Aorta (tissue), 5 donors: ENCODE results near the gene ESR1. TPM values are rescaled to one million over a fixed set of nuclear protein-coding genes. Genes with fewer than 3 reads are reported as not detected.

Experiments used
- ATAC-seq: fragments of 200-7000 bp; cut with Tn5 transposase; one replicate; pipeline ENCODE4 v1.9.1; 2022; ENCODE audit warnings: moderate library complexity; ENCODE audit not compliant: low FRiP score
- DNase-seq, 2 donors: peaks; one replicate each; pipeline ENCODE4 v3.0.0-alpha.2; 2020
- H3K27ac ChIP-seq, 2 donors: one replicate each; pipeline ENCODE4 v1.5.1; 2013; ENCODE audit warnings: low read length in 2 of 2, mild to moderate bottlenecking in 2 of 2, moderate library complexity in 2 of 2, control low read depth in 1 of 2, inconsistent platforms in 1 of 2, low read depth in 1 of 2
- H3K27me3 ChIP-seq, 2 donors: one replicate each; pipeline ENCODE4 v1.6.1; 2013; ENCODE audit warnings: control low read depth in 1 of 2, low read length in 1 of 2, mild to moderate bottlenecking in 1 of 2, moderate library complexity in 1 of 2; ENCODE audit not compliant: insufficient read depth in 2 of 2, control insufficient read depth in 1 of 2
- H3K36me3 ChIP-seq, 2 donors: one replicate each; pipeline ENCODE4 v1.6.1; 2013; ENCODE audit warnings: control low read depth in 1 of 2, low read length in 1 of 2, mild to moderate bottlenecking in 1 of 2; ENCODE audit not compliant: insufficient read depth in 2 of 2, control insufficient read depth in 1 of 2
- H3K4me1 ChIP-seq, 2 donors: one replicate each; pipeline ENCODE4 v1.6.1; 2013; ENCODE audit warnings: low read length in 2 of 2, control low read depth in 1 of 2, mild to moderate bottlenecking in 1 of 2, moderate library complexity in 1 of 2; ENCODE audit not compliant: insufficient read depth in 2 of 2, control insufficient read depth in 1 of 2
- H3K4me3 ChIP-seq, 2 donors: one replicate each; pipeline ENCODE4 v1.5.1; 2013; ENCODE audit warnings: low read length in 2 of 2, control low read depth in 1 of 2, mild to moderate bottlenecking in 1 of 2
- H3K9me3 ChIP-seq: one replicate; pipeline ENCODE4 v1.6.1; 2013; ENCODE audit warnings: mild to moderate bottlenecking, low read length; ENCODE audit not compliant: control insufficient read depth
- WGBS, 2 donors: extraction: QIAGEN DNeasy Blood & Tissue Kit; methylation state at CpG; one replicate each; pipeline ENCODE4 v1.1.7; 2013; 5-methylcytosine and 5-hydroxymethylcytosine counted together
- intact Hi-C, 2 donors: fragments of 100-400 bp; cut with DNase I; formaldehyde crosslinking; loops; one replicate each; pipeline versions ENCODE4 v1.14.2 to v1.15.0; 2022
- polyA plus RNA-seq, 2 donors: library from polyadenylated mRNA; stranded (reverse); fragments of 200-250 nt; gene quantifications; one replicate each; pipeline ENCODE4 v1.2.3, GENCODE V29; 2013
- total RNA-seq, 2 donors: library from RNA; stranded (reverse); fragmentation: NEBNext Ultra II Directional; extraction: Animal tissue kit (Norgen Biotek cat#: 25700); gene quantifications; one replicate each; pipeline ENCODE4 v1.2.1, GENCODE V29; 2021
- donor health status: healthy with polysubstance abuse.
- donor health status: Bipolar disorder and iron deficiency.
- donor health status: DM: no; HTN: no; CAD: no.
- donor health status: DM: no; HTN: no; CAD: no.
- donor health status: DM: yes; HTN: yes; CAD: no.

ESR1 gene
- total and polyA plus RNA-seq, 4 donors = 0.13 to 12.3 (median 2.8) TPM

GRCh38 chr6:152148412-152148811 lies 340.9 kb downstream of the ESR1 start:
- intact Hi-C loops = no loop called here
- ATAC-seq = no peak
- Histone ChIP-seq H3K9me3 (no peaks in the 10 kb centered on the region), H3K27me3 (no peaks in the 10 kb centered on the region), H3K27ac (no peak overlapping the region), H3K36me3 (peaks cover 3 to 11% of the 10 kb centered on the region in 2 donors), H3K4me1 (no peaks in the 10 kb centered on the region), H3K4me3 (no peak overlapping the region)
- 94 to 100% methylated on average over 1 of the region's 1 CpG for WGBS, 2 donors
- no peak for DNase-seq

DNA sequence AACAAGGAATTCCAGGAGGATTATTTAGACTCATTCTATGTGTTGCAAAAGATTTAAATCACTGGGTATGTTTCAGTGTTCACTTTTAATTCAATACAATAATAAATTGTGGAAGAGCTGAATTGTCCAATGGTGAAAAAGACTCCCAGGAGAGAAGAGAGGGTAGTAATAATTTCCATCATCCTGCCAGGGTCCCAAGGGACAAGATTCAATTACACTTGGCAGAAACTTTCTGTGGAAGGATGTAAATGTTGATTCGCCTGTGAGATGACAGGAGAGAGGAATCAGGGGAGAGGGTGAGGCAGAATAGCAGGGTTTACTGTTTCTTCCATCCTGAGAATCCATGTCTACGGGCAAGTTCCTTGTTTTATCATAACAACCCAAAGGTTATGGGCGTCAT lies 342.7 kb downstream of the ESR1 start:
- intact Hi-C loops = loop anchor here in 1 of 2 donors (10.0 kb wide), 1 partner anchor 115 kb away; no protein-coding TSS in a partner anchor
- ATAC-seq (no peak), DNase-seq (no peak)
- Histone ChIP-seq H3K27me3 (no peaks in the 10 kb centered on the region), H3K27ac (no peak overlapping the region), H3K36me3 (peaks cover 3 to 11% of the 10 kb centered on the region in 2 donors), H3K4me1 (no peaks in the 10 kb centered on the region), H3K4me3 (no peak overlapping the region), H3K9me3 (no peaks in the 10 kb centered on the region)
- WGBS, 2 donors = 56 to 72% methylated on average over 3 of the region's 3 CpGs

GRCh38 chr6:152151920-152152319 lies 344.4 kb downstream of the ESR1 start:
- H3K27me3 ChIP-seq = no peaks in the 10 kb centered on the region
- H3K27ac ChIP-seq = no peak overlapping the region
- H3K9me3 ChIP-seq = no peaks in the 10 kb centered on the region
- WGBS, 2 donors = 79 to 83% methylated on average over 13 of the region's 13 CpGs
- no peak for DNase-seq
- peaks cover 0 to 12% of the 10 kb centered on the region in 2 donors for H3K36me3 ChIP-seq
- ATAC-seq = peak; percentile 13
- H3K4me3 ChIP-seq = no peak overlapping the region
- intact Hi-C loops = loop anchor here in 1 of 2 donors (10.0 kb wide), 1 partner anchor 113 kb away; no protein-coding TSS in a partner anchor
- H3K4me1 ChIP-seq = no peaks in the 10 kb centered on the region

DNA sequence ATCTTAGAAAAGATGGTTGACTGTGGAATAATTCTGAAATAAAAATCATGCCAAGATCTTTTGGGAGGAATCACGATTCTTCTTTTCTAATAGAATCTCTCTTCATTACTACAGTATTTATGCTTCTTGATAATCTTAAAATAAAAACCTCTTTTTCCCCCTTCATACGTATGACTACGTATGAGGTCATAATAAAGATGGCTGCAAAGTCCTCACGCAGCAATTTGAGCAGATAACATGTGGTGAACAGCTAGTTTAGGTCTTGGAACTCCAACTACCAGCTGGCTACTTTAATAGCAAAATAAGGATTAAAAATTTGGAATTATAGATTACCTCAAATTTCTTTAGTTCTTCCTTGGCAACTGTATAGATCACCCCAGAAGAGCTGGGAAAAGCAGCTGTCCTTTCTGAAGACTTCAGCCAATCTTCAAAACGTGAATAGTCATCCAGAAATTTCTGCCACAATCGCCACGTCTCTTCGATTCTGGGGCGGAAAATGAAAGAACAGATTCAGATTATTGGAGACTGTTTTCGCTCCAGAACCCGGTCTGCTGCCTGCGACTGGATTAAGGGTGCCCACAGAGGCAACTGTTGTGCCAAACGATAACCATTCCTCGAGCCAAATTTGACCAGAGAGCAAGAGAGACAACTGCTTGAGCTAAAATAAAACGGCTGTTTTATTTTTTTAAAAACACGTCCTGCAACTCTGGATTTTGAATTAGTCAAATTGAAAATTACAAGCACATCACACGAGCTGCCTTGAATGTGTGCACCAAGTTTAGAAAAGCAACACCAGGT lies 347.3 kb downstream of the ESR1 start:
- Histone ChIP-seq H3K4me1 (no peaks in the 10 kb centered on the region), H3K27me3 (no peaks in the 10 kb centered on the region), H3K9me3 (no peaks in the 10 kb centered on the region), H3K4me3 (no peak overlapping the region), H3K27ac (no peak overlapping the region), H3K36me3 (peaks cover 0 to 9% of the 10 kb centered on the region in 2 donors)
- ATAC-seq = no peak
- 85% methylated on average over 17 of the region's 17 CpGs for WGBS, 2 donors
- DNase-seq = no peak
- intact Hi-C loops = loop anchor here in 1 of 2 donors (10.0 kb wide), 1 partner anchor 110 kb away; no protein-coding TSS in a partner anchor

GRCh38 chr6:152155792-152156191 lies 348.3 kb downstream of the ESR1 start:
- intact Hi-C loops = loop anchor here in 1 of 2 donors (10.0 kb wide), 1 partner anchor 109 kb away; no protein-coding TSS in a partner anchor
- no peak for ATAC-seq

DNA sequence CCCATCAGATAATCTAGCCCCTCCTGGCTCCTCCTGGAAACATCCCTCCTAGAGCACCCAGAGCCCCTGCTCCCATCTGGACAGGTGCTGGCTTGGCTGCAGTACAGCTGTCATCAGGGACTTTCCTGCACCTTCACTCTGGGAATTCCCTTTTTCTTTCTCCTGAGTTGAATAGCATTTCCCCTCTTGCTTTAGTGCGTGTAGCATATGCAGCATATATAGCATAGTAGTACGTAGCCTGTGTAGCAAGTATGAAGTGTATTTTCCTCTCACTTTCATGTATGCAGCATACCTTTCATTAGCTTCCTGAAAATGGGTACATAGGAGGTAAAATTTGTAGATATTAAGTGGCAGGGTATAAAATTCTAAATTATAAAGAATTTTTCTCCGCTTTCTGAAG lies 352.9 kb downstream of the ESR1 start:
- H3K27ac ChIP-seq = no peak overlapping the region
- DNase-seq (no peak), ATAC-seq (no peak)
- intact Hi-C loops = no loop called here
- no peaks in the 10 kb centered on the region for H3K4me1 ChIP-seq
- no peaks in the 10 kb centered on the region for H3K27me3 ChIP-seq
- WGBS, 2 donors = 93 to 98% methylated on average over 3 of the region's 3 CpGs
- no peak overlapping the region for H3K4me3 ChIP-seq
- no peaks in the 10 kb centered on the region for H3K9me3 ChIP-seq
- H3K36me3 ChIP-seq = peaks cover 0 to 12% of the 10 kb centered on the region in 2 donors

More at GRCh38 chr6:152155792-152156191, 348.3 kb downstream of the ESR1 start:
- no peaks in the 10 kb centered on the region for H3K4me1 ChIP-seq
- H3K4me3 ChIP-seq = no peak overlapping the region
- no peak for DNase-seq
- H3K36me3 ChIP-seq = peaks cover 0 to 12% of the 10 kb centered on the region in 2 donors
- H3K27ac ChIP-seq = no peak overlapping the region
- WGBS, 2 donors = 83 to 89% methylated on average over 8 of the region's 8 CpGs
- H3K9me3 ChIP-seq = no peaks in the 10 kb centered on the region
- no peaks in the 10 kb centered on the region for H3K27me3 ChIP-seq

GRCh38 chr6:152161501-152161900 lies 354.0 kb downstream of the ESR1 start:
- Histone ChIP-seq H3K4me1 (peaks cover 0 to 2% of the 10 kb centered on the region in 2 donors), H3K4me3 (no peak overlapping the region), H3K36me3 (peaks cover 0 to 9% of the 10 kb centered on the region in 2 donors), H3K27me3 (no peaks in the 10 kb centered on the region), H3K27ac (no peak overlapping the region), H3K9me3 (no peaks in the 10 kb centered on the region)
- no peak for DNase-seq
- no peak for ATAC-seq
- intact Hi-C loops = no loop called here

GRCh38 chr6:152164957-152165356 lies 357.5 kb downstream of the ESR1 start:
- H3K4me1 ChIP-seq = peaks cover 0 to 7% of the 10 kb centered on the region in 2 donors
- ATAC-seq = no peak
- no peak overlapping the region for H3K4me3 ChIP-seq
- H3K9me3 ChIP-seq = no peaks in the 10 kb centered on the region
- no peaks in the 10 kb centered on the region for H3K27me3 ChIP-seq
- H3K36me3 ChIP-seq = peaks cover 0 to 8% of the 10 kb centered on the region in 2 donors
- no peak for DNase-seq
- WGBS, 2 donors = 93 to 95% methylated on average over 5 of the region's 5 CpGs
- intact Hi-C loops = no loop called here
- H3K27ac ChIP-seq = no peak overlapping the region

- Histone ChIP-seq H3K36me3 (peaks cover 0 to 6% of the 10 kb centered on the region in 2 donors), H3K4me1 (peaks cover 0 to 7% of the 10 kb centered on the region in 2 donors), H3K27ac (no peak overlapping the region), H3K27me3 (no peaks in the 10 kb centered on the region), H3K9me3 (no peaks in the 10 kb centered on the region), H3K4me3 (no peak overlapping the region)
- intact Hi-C loops = no loop called here
- DNase-seq (no peak), ATAC-seq (no peak)
- WGBS, 2 donors = 70 to 77% methylated on average over 4 of the region's 4 CpGs
Observed at GRCh38 chr6:152166497-152166896, 359.0 kb downstream of the ESR1 start.
